ENCODE measurements around the gene TSR3. TPM values are rescaled to one million over a fixed set of nuclear protein-coding genes. Genes with fewer than 3 reads are reported as not detected.

TSR3 gene
- total RNA-seq, 3 donors from 2014 or later (not counting 1 experiment from before 2014, with no cell fraction given), result 29.4 to 34.7 (median 29.7) TPM

DNA sequence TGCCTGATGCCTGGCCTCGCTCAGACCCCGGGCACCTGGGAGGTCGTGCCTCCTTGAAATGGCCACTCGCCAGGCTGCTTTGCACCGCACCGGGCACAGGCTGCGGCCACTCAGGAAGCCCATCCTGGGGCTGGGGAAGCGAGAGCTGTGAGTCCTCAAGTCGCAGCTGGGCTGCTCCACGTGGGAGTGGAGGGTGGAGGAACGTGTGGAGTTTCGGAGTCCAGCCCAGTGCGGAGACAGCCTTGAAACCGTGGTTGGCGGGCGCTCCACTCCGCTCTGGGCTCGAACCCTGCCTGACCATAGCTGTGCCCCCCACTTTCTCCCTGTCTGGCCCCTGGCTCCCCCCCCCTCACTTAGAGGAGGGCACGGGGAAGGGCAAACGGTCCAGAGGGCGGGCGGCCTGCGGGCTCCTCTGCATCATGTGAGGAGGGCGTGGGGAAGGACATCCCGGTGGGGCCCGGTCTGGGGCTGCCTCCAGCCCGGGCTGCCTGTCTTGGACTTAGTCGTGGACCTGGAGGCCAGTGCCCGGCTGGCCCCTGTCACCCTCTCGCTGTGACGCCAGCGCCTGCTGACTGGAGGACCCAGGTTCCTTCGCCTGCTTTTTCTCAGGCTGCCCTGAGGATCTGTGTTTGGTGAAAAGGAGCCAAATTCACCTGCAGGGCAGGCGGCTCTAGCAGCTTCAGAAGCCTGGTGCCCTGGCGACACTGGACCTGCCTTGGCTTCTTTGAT is 39.8 kb downstream of the TSR3 start:
- no peaks in the 10 kb centered on the region for H3K9me3 ChIP-seq (ENCODE audit: control insufficient read depth, insufficient read depth, low read length)
- H3K27me3 ChIP-seq (ENCODE audit: control insufficient read depth, insufficient read depth, low read length), result no peaks in the 10 kb centered on the region
- H3K27ac ChIP-seq (ENCODE audit: low read length), result peak overlapping the region; percentile 64
- peak overlapping the region; percentile 95 to 96 for H3K27ac Mint-ChIP-seq
- H3K4me1 ChIP-seq (ENCODE audit: control insufficient read depth, insufficient read depth, low read length), result peaks cover 49% of the 10 kb centered on the region
- no peaks in the 10 kb centered on the region for H3K9me3 Mint-ChIP-seq
- TF ChIP-seq, protein P1, sequence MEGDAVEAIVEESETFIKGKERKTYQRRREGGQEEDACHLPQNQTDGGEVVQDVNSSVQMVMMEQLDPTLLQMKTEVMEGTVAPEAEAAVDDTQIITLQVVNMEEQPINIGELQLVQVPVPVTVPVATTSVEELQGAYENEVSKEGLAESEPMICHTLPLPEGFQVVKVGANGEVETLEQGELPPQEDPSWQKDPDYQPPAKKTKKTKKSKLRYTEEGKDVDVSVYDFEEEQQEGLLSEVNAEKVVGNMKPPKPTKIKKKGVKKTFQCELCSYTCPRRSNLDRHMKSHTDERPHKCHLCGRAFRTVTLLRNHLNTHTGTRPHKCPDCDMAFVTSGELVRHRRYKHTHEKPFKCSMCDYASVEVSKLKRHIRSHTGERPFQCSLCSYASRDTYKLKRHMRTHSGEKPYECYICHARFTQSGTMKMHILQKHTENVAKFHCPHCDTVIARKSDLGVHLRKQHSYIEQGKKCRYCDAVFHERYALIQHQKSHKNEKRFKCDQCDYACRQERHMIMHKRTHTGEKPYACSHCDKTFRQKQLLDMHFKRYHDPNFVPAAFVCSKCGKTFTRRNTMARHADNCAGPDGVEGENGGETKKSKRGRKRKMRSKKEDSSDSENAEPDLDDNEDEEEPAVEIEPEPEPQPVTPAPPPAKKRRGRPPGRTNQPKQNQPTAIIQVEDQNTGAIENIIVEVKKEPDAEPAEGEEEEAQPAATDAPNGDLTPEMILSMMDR (IDR thresholded peaks at IDR 0.05), result no peak
- H3K4me3 Mint-ChIP-seq, result peak overlapping the region; percentile 96
- WGBS (ENCODE audit: insufficient coverage), result 43% methylated on average over 35 of the region's 35 CpGs
- no peak for ATAC-seq
- H3K27me3 Mint-ChIP-seq (ENCODE audit: low read depth in 2 of 2), result no peaks in the 10 kb centered on the region
- DNase-seq, result no peak
- H3K36me3 ChIP-seq (ENCODE audit: control insufficient read depth, insufficient read depth, low read length), result peaks cover 39% of the 10 kb centered on the region
- intact Hi-C loops (cut with micrococcal nuclease), result loop anchor here (2.0 kb wide), 1 partner anchor 19 kb away; no protein-coding TSS in a partner anchor
- H3K4me3 ChIP-seq (ENCODE audit: low read length), result peak overlapping the region; percentile 57
- H3K36me3 Mint-ChIP-seq, result no peaks in the 10 kb centered on the region
- peaks cover 28 to 40% of the 10 kb centered on the region in 2 donors for H3K4me1 Mint-ChIP-seq

DNA sequence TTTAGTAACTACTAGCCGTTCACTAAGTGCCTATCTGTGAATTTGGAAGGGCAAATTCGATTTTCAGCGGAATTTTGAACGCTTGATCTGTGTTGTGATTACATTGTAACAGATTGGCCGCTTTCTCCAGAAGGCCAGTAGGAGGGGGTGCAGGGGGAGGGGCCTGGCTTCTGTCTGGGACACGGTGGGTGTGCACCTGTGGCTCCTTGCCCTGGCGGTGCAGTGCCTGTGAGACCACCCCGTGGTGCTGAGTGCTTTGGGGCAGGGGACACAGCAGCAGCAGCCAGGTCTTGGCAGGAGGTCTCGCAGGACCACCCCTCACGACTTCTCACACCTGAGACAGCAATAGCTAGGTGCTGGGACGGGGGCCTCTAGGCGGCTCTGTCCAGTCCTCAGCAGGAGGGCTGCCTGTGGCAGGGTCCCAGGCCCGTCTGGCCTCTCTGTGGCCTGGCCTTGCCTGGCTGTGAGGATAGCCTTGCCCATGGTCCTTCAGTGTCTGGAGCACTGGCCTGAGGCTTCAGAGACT is 40.4 kb downstream of the TSR3 start:
- WGBS (ENCODE audit: insufficient coverage), result 22% methylated on average over 13 of the region's 13 CpGs
- H3K9me3 ChIP-seq (ENCODE audit: control insufficient read depth, insufficient read depth, low read length), result no peaks in the 10 kb centered on the region
- TF ChIP-seq, protein P1 (IDR thresholded peaks at IDR 0.05), result no peak
- peak overlapping the region; percentile 64 for H3K27ac ChIP-seq (ENCODE audit: low read length)
- Mint-ChIP-seq H3K4me1 (peaks cover 28 to 43% of the 10 kb centered on the region in 2 donors), H3K36me3 (no peaks in the 10 kb centered on the region), H3K4me3 (peak overlapping the region; percentile 96), H3K9me3 (no peaks in the 10 kb centered on the region), H3K27me3 (ENCODE audit: low read depth in 2 of 2) (no peaks in the 10 kb centered on the region), H3K27ac (peak overlapping the region; percentile 95 to 96)
- no peaks in the 10 kb centered on the region for H3K27me3 ChIP-seq (ENCODE audit: control insufficient read depth, insufficient read depth, low read length)
- H3K36me3 ChIP-seq (ENCODE audit: control insufficient read depth, insufficient read depth, low read length), result peaks cover 33% of the 10 kb centered on the region
- DNase-seq (no peak), ATAC-seq (no peak)
- intact Hi-C loops (cut with micrococcal nuclease), result loop anchor here (2.0 kb wide), 1 partner anchor 20 kb away; no protein-coding TSS in a partner anchor
- peaks cover 49% of the 10 kb centered on the region for H3K4me1 ChIP-seq (ENCODE audit: control insufficient read depth, insufficient read depth, low read length)
- peak overlapping the region; percentile 57 for H3K4me3 ChIP-seq (ENCODE audit: low read length)

DNA sequence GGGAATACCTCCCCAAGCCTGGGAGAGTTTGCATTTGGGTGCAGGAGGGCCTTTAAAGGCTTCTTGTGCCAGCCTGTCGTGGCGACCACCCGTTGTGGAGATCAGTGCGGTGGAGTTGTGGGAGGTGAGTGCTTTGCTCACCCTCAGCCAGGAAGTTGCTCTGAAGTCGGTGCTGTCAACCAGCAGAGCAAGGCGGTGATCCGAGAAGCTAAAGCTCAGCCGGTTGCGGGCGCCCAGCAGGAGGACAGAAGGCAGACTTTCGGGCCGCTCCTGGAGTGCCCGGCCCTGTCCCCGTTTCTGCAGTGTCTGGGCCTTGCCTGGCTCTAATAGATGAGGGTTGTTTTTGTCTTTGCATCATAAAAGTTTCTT is 40.9 kb downstream of the TSR3 start:
- WGBS (ENCODE audit: insufficient coverage), result under 1% methylated on average over 14 of the region's 14 CpGs
- DNase-seq (peak in 1 of 2 donors; percentile 57), ATAC-seq (no peak)
- Mint-ChIP-seq H3K9me3 (no peaks in the 10 kb centered on the region), H3K4me3 (peak overlapping the region; percentile 96), H3K27ac (peak overlapping the region; percentile 95 to 96), H3K27me3 (ENCODE audit: low read depth in 2 of 2) (no peaks in the 10 kb centered on the region), H3K4me1 (peaks cover 28 to 45% of the 10 kb centered on the region in 2 donors), H3K36me3 (no peaks in the 10 kb centered on the region)
- Histone ChIP-seq H3K36me3 (ENCODE audit: control insufficient read depth, insufficient read depth, low read length) (peaks cover 29% of the 10 kb centered on the region), H3K27ac (ENCODE audit: low read length) (peak overlapping the region; percentile 64), H3K4me1 (ENCODE audit: control insufficient read depth, insufficient read depth, low read length) (peaks cover 49% of the 10 kb centered on the region), H3K9me3 (ENCODE audit: control insufficient read depth, insufficient read depth, low read length) (no peaks in the 10 kb centered on the region), H3K27me3 (ENCODE audit: control insufficient read depth, insufficient read depth, low read length) (no peaks in the 10 kb centered on the region), H3K4me3 (ENCODE audit: low read length) (peak overlapping the region; percentile 57)
- TF ChIP-seq, protein P1 (IDR thresholded peaks at IDR 0.05), result no peak
- intact Hi-C loops (cut with micrococcal nuclease), result loop anchor here (2.0 kb wide), 1 partner anchor 20 kb away; no protein-coding TSS in a partner anchor
